PC-3 (cell line): Measurements from ENCODE around the gene SDR42E1. TPM values are rescaled to one million over a fixed set of nuclear protein-coding genes. Genes with fewer than 3 reads are reported as not detected.

Source experiments
- ATAC-seq: fragments of 200-7000 bp; cut with Tn5 transposase; 2 replicates; pipeline ENCODE4 v1.9.1; 2020; ENCODE audit warnings: mild to moderate bottlenecking, moderate library complexity
- BruUV-seq: library from RNA; stranded (reverse); fragments of 400-500 nt; replicated peaks from 2 replicates; lab custom pipeline; 2021; lab: Mats Ljungman, UMichigan
- CTCF ChIA-PET: fragments of 300-600 bp; sonication (Branson Sonifier 250); formaldehyde crosslinking; loops from one replicate; lab custom pipeline; 2022; ENCODE audit warnings: antibody characterized with exemption; lab: Charles Lee
- POLR2A ChIA-PET: fragments of 300-600 bp; sonication (Branson Sonifier 250); formaldehyde crosslinking; loops from one replicate; lab custom pipeline; 2022; ENCODE audit warnings: antibody characterized with exemption; ENCODE audit not compliant: unreplicated experiment; lab: Charles Lee
- DNase-seq: peaks from one replicate; pipeline ENCODE4 v3.0.0-alpha.2; 2015
- H2AFZ ChIP-seq: fragments of 300-600 bp; sonication (generic); 2 replicates; pipeline ENCODE4 v1.6.0; 2016; ENCODE audit warnings: antibody characterized with exemption, low read length
- H3F3A ChIP-seq: fragments of 300-600 bp; sonication (generic); one replicate; pipeline ENCODE4 v1.6.0; 2017; ENCODE audit warnings: antibody characterized with exemption, low read length, control low read depth, mild to moderate bottlenecking; ENCODE audit not compliant: unreplicated experiment
- H3K27ac ChIP-seq: fragments of 300-600 bp; sonication (generic); 2 replicates; pipeline ENCODE4 v1.5.1; 2016; ENCODE audit warnings: mild to moderate bottlenecking, low read length
- H3K27me3 ChIP-seq: fragments of 300-600 bp; sonication (generic); 2 replicates; pipeline ENCODE4 v1.6.1; 2016; ENCODE audit warnings: low read length, mixed read lengths
- H3K36me3 ChIP-seq: fragments of 300-600 bp; sonication (generic); 2 replicates; pipeline ENCODE4 v1.6.1; 2016; ENCODE audit warnings: low read depth, mixed run types, low read length, mixed read lengths
- H3K4me1 ChIP-seq: fragments of 300-600 bp; sonication (generic); 2 replicates; pipeline ENCODE4 v1.5.1; 2016; ENCODE audit warnings: low read length; ENCODE audit not compliant: insufficient read depth
- H3K4me2 ChIP-seq: fragments of 300-600 bp; sonication (generic); 2 replicates; pipeline ENCODE4 v1.6.0; 2016; ENCODE audit warnings: low read length
- H3K4me3 ChIP-seq: fragments of 300-600 bp; sonication (generic); 2 replicates; pipeline ENCODE4 v1.5.1; 2016; ENCODE audit warnings: mild to moderate bottlenecking, low read length, mixed read lengths
- H3K79me2 ChIP-seq: fragments of 300-600 bp; sonication (generic); 2 replicates; pipeline ENCODE4 v1.6.1; 2017; ENCODE audit warnings: low read length, mixed read lengths
- H3K9ac ChIP-seq: fragments of 300-600 bp; sonication (generic); 2 replicates; pipeline ENCODE4 v1.6.0; 2016; ENCODE audit warnings: mild to moderate bottlenecking, low read length
- H3K9me2 ChIP-seq: fragments of 300-600 bp; sonication (generic); replicated peaks from 2 replicates; pipeline ENCODE4 v1.6.1; 2016; ENCODE audit warnings: mixed run types, low read length, mixed read lengths
- H3K9me3 ChIP-seq: fragments of 300-600 bp; sonication (generic); 2 replicates; pipeline ENCODE4 v1.6.1; 2016; ENCODE audit warnings: low read length, mixed read lengths
- H4K20me1 ChIP-seq: fragments of 300-600 bp; sonication (generic); 2 replicates; pipeline ENCODE4 v1.6.1; 2016; ENCODE audit warnings: low read length, mixed read lengths
- CTCF ChIP-seq: fragments of 300-600 bp; sonication (generic); conservative IDR thresholded peaks from 2 replicates; pipeline ENCODE4 v1.5.1; 2017; ENCODE audit warnings: antibody characterized with exemption, low read depth, mild to moderate bottlenecking, low read length
- EZH2phosphoT487 ChIP-seq: fragments of 300-600 bp; sonication (generic); IDR thresholded peaks from 2 replicates; pipeline ENCODE4 v1.6.1; 2018; ENCODE audit warnings: mild to moderate bottlenecking, antibody characterized with exemption, low read length, borderline replicate concordance
- intact Hi-C: fragments of 100-400 bp; cut with micrococcal nuclease; formaldehyde crosslinking; loops from 2 replicates; pipeline ENCODE4 v1.9.0; 2023
- total RNA-seq: library from RNA; depleted of rRNA; stranded (reverse); fragments of >200 nt; gene quantifications from 2 replicates; pipeline ENCODE4 v1.2.3, GENCODE V29; 2014; rRNA removed

SDR42E1 gene
- total RNA-seq, 1 experiment from 2014 or later: not detected

GRCh38 chr16:81939164-81940056 is 71.9 kb downstream of the SDR42E1 start:
- Histone ChIP-seq H4K20me1 (no peaks in the 10 kb centered on the region), H2AFZ (no peak overlapping the region), H3K9me3 (no peaks in the 10 kb centered on the region), H3K9ac (no peak overlapping the region), H3K79me2 (no peaks in the 10 kb centered on the region), H3F3A (no peaks in the 10 kb centered on the region), H3K27me3 (no peaks in the 10 kb centered on the region), H3K4me1 (peaks cover 6% of the 10 kb centered on the region), H3K9me2 (no peaks in the 10 kb centered on the region), H3K36me3 (no peaks in the 10 kb centered on the region), H3K27ac (no peak overlapping the region), H3K4me2 (no peak overlapping the region), H3K4me3 (no peak overlapping the region)
- ChIA-PET CTCF (interaction anchor here (0.6 to 2.8 kb wide), 2 partner anchors 58 to 219 kb away, joined by 3 to 28 read pairs; no protein-coding TSS in a partner anchor), POLR2A (interaction anchor here (0.6 kb wide), 1 partner anchor 292 kb away, joined by 4 read pairs; no protein-coding TSS in a partner anchor)
- ATAC-seq (peak; percentile 51), DNase-seq (no peak)
- intact Hi-C loops: loop anchor here (1.0 to 2.0 kb wide), 2 partner anchors 58 to 123 kb away; no protein-coding TSS in a partner anchor
- TF ChIP-seq CTCF (0 out of 2 replicates have a peak, but pooled peaks have one; percentile 19), EZH2phosphoT487 (no peak)
- no TSS peak for BruUV-seq

Other genes with a start within 250 kb of the SDR42E1 start
- gene PLCG2, start 232.2 kb downstream of the SDR42E1 start, total RNA-seq: 3.5 and 5.9 TPM in 2 replicates
- 3.1 and 5.2 TPM in 2 replicates for gene HSD17B2, start 23.8 kb upstream of the SDR42E1 start, total RNA-seq
- 23.5 and 28.9 TPM in 2 replicates for gene MPHOSPH6, start 158.8 kb upstream of the SDR42E1 start, total RNA-seq